ENCODE data around the gene MGLL.

Gene MGLL

GRCh38 chr3:127674101-127674721, 148.1 kb downstream of the MGLL start:
- no peak for DNase-seq (ENCODE audit: low read depth)

- DNase-seq (ENCODE audit: low read depth), result peak; percentile 44
Observed at GRCh38 chr3:127673191-127674100, 148.9 kb downstream of the MGLL start.

DNA sequence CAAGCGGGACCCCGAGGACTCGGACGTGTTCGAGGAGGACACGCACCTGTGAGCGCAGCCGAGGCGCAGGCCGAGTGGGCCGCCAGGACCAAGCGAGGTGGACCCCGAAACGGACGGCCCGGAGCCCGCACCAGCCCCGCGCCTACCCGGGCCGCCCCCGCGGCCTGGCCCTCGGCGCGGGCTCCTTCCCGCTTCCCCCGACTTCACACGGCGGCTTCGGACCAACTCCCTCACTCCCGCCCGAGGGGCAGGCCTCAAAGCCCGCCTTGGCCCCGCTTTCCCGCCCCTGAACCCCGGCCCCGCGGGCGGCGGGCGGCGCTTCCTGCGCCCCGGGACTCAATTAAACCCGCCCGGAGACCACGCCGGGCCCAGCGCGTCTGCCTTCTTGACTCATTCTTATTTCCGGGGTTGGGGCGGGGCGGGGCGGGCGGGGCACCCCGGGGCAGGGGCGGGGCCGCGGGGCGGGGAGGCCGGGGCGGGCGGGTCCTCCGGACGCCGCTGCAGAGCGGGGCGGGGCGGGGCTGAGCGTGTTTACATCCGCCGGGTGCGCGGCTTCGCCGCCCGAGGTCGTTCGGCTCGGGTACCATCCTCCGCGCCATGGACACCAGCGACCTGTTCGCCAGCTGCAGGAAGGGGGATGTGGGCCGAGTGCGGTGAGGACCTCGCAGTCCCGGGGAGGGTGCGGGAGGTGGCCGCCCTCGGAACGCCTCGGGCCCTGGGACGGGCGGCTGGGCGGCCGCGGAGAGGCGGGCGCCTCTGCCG, 149.7 kb downstream of the MGLL start, which contains the start of gene ABTB1:
TSS of gene ABTB1 (plus strand) at position 524 of the 762 bp plus-strand sequence. CDS start at position 598, 74 bp downstream.
- DNase-seq (ENCODE audit: low read depth), result peak; percentile 82

DNA sequence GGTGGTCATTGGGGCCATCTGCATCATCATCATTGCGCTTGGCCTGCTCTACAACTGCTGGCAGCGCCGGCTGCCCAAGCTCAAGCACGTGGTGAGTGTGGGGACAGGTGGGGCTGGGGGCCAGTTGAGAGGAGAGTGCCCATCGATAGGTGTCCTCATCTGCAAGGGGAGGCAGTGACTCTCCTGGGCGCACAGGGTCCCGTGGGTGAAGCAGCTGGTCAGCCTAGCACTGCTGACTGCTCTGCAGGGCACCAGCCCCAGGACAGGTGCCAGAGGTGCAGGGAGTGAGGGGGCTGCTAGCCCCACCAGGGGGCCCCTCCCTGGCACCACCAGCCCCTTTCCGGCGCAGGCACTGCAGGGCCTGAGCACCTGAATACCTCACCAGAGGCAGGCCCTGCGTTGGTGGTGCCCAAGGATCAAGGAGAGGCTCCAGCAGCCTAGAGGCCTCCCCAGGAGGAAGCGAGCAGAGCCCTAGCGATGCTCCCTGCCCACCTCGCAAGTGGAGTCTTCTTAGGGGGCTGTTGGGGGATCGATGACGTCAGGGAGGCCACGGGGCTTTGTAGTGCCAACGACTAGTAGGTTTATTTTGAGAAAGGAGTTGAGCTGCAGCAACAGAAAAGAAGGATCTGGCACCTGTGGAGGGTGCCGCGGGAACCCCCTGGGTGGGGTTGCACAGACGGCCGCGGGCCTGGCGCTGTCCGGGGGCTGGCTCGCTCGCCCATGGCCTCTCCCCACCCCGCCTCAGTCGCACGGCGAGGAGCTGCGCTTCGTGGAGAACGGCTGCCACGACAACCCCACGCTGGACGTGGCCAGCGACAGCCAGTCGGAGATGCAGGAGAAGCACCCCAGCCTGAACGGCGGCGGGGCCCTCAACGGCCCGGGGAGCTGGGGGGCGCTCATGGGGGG, 150.5 kb downstream of the MGLL start:
- no peak for DNase-seq (ENCODE audit: low read depth)

GRCh38 chr3:127670761-127671522, 151.4 kb downstream of the MGLL start:
- DNase-seq (ENCODE audit: low read depth), result no peak

DNA sequence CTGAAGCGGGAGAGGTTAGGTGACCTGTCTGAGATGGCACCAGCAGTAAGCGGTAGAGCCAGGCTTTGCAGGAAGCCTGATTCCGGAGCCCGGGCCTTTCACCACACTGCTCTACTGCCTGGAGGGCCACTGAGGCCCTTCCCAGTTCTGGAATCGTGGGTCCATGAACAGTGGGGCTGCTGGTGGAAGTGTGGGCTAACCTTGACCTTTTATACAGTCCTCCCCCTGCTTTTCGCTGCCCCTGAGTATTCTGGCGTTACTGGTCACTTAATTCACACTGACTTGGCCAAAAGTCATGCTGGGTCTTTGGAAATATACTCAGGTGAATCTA, 152.1 kb downstream of the MGLL start:
- no peak for DNase-seq (ENCODE audit: low read depth)

- no peak for DNase-seq (ENCODE audit: low read depth)
Observed at GRCh38 chr3:127669541-127670228, 152.6 kb downstream of the MGLL start.

DNA sequence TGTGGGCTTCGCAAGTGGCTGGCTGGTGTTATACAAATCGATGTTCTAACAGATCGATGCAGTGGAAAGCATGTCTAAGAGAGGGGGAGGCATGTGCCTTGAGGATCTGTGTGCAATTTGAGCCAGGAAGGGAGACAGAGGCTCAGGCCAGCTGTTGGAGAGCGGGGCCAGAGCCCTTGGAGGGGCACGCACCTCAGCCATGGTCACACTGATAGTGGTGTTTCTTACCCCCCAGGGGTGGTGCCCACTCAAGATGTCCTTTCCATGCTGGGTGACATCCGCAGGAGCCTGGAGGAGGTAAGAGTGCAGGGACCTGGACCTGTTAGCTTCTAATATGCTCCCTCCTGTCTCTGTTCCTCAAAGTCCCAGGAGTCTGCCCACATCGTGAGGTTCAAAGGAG, 153.4 kb downstream of the MGLL start:
- no peak for DNase-seq (ENCODE audit: low read depth)

- DNase-seq (ENCODE audit: low read depth), result no peak
Observed at GRCh38 chr3:127667119-127667681, 155.1 kb downstream of the MGLL start.

DNA sequence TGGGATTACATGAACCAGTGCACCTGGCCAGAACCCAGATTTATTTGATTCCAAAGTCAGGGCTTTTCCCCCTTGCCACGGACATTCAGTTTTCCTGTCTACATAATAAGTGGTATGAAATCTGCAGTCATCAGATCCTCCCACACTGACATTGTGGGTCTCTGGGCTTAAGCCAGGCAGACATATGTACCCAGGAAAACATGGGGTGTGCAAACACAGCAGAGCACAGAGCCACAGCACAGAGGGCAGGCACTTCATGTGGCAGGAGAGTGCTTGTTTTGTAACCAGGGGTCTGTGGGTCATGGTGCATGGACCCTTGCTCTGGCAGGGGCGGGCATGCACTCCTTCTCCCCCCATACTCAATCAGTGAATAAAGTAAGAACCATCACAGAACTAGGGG, 155.6 kb downstream of the MGLL start:
- DNase-seq (ENCODE audit: low read depth), result no peak

DNA sequence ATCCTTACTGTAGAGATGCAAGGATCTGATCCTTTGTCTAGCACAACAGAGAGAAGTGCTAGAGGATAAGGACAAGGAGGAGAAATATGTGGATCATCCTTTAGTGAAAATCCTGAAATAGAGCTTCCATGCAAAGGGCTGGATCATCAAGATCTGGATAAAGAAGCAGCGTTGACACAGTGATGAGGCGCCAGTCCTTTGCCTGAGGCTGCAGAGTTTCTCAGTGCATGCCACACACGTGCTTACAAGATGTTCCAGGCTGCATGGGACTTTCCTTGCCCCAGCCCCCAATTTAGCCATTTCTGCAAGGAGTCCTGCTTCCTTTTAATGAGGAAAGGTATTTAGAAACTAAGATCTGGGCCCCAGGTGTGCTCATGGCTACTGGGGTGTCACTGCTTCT, 156.7 kb downstream of the MGLL start:
- DNase-seq (ENCODE audit: low read depth), result no peak

DNA sequence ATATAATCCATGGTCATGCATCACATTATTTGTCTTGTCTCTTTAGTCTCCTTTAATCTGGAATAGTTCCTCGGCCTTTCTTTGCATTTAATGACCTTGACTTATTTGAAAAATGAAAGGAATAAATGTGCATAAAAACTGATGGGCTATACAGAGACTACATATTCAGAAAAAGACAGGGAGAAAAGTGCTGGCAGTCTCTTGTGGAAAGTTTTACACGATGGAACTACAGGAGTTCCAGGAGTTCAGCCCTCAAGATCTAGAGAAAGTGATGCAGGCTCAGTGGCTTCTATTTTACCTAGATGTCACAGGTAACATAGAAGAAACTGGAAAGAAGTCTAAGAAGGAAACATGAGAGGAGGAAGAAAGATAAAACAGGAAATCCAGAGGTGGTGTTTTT, 157.2 kb downstream of the MGLL start:
- no peak for DNase-seq (ENCODE audit: low read depth)

GRCh38 chr3:127663151-127663550, 159.2 kb downstream of the MGLL start:
- DNase-seq (ENCODE audit: low read depth), result no peak

- DNase-seq (ENCODE audit: low read depth), result no peak
Observed at GRCh38 chr3:127662001-127662469, 160.3 kb downstream of the MGLL start.

GRCh38 chr3:127661600-127661999, 160.7 kb downstream of the MGLL start:
- DNase-seq (ENCODE audit: low read depth), result no peak

- no peak for DNase-seq (ENCODE audit: low read depth)
Observed at GRCh38 chr3:127660621-127661251, 161.6 kb downstream of the MGLL start.

GRCh38 chr3:127658234-127658633, 164.1 kb downstream of the MGLL start:
- DNase-seq (ENCODE audit: low read depth), result no peak

DNA sequence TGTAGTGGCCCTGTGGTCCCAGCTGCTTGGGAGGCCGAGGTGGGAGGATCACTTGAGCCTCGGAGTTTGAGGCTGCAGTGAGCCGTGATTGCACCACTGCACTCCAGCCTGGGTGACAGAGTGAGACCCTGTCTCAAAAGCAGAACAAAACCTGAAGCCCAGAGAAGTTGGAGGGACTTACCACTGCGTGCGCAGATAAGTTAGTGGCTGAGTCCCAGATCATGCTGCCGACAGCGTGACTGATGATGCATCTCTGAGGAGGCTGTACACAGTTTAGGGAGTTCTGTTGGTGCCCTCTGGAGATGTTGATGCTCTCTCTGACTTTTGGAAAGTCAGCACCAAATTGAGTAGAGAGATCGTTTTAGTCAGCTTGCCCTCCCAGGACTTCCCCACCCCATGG, 165.4 kb downstream of the MGLL start:
- no peak for DNase-seq (ENCODE audit: low read depth)

DNA sequence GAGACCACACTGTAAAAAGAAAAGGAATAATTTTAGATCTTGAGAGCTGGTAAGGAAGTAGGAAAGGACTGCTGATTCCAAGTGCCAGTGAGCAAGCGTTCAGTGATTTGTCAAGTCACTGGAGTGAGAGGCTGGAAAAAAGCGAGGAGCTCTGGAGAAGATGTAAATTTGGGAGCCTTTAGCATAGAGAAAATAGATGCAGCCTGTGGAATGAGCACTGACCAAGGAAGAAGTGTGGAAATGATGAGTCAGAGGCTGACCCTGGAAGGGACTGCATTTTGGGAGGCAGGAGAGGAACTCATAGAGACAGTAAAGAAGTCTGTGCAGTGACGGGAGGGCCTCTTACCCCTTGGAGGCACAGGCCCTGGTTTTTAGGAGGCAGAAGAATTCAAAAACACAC, 166.7 kb downstream of the MGLL start:
- no peak for DNase-seq (ENCODE audit: low read depth)
